GM21390 (cell line): ENCODE data around the gene CDC42BPB.

Experiments used
- ATAC-seq: cut with Tn5 transposase; IDR thresholded peaks from one replicate; pipeline ENCODE4 v1.9.1; 2021; ENCODE audit not compliant: unreplicated experiment

Gene CDC42BPB

DNA sequence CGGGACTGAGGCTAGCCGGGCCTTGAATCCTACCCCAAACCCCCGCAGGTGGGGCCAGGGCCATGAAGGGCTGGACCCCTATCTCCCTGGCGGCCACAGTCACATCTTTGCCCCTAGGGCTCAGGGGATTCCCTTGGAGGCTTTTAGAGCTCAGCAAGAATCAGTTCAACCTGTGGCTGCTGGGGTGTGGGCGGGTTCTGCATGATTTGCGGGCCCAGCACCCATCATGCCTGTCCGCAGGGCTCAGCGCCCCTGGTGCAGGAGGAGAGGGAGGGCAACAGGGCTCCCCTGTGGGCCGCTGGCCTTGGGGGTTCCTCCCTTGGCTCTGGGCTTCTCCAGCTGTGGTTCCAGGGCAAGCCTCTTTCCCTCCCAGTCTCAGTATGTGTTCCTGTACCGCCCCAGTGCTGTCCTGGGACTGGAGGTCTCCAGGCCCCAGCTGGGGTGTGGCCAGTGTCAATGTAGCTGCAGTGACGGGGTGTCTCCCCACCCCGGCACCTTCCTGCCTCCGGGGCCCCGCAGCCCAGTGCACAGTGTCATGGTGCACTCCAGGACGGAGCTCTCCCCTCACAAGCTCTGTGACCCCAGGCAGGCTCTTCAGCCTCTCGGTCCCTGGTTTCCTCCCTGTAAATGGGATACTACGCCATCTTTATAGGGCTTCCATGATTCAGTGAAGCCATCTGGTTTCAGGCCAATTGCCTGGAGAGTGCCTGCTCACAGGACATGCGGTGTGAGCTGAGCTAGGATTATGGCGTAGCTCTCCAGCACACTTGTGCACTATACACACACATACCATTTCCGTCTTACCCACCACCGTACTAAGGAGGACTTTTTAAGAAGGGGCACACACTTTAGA is 16.8 kb upstream of the CDC42BPB start:
- no peak for ATAC-seq

DNA sequence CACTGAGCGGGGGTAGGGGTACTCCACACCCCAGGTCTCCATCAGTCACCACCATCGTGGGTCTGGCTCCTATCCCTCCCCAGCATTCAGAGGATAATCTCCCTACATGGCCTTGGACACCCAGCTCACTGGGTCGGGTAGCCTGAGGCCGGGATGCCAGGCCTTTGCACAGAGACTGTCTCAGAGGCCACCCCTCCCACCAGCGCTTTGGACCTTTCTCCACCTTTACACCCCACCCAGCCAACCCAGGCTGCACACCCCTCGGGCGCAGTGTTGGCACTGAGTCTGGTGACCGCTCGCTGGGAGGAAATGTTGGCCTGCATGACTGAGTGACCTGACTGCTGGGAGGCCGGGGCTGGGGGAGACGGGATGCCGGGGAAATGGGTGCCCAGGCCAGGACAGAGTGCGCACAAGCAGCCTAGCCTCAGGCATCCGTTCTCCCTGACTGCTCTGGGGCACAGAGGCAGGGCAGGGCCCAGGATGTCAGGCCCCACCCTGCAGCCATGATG is 16.1 kb upstream of the CDC42BPB start:
- no peak for ATAC-seq

DNA sequence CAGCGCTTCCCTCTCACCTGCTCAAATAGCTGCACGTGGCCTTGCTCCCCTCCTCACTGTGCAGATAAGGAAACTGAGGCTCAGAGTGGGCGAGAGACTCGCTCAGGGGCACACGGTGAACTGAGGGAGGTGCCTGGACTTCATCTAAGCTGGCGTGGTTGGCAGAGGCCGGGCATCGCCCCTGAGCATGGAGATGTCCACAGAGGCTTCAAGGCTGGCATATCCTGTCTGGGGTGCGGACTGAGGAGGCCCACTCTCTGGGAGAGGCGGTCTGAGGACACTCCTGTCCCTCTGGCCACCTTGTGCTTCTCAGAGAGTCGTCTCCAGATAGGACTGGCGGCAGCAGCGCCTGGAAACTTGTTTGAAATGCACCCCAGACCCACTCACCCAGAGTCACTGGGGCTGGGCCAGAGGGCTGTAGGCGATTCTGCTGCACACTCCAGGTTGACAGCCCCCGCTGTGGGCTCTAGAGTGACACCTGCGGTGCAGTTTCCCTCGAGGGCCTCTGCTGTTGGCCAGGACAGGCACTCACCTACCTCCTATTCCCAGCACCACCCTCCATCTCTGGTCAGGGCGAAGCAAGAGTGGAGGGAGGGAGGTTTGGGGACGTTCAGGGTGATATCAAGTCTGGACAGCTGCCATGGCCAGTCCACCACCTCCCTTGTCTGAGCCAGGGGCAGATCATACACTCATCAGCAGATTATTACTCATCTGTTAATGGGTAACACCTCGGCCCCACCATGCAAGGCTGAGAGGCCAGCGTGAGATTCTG is 15.4 kb upstream of the CDC42BPB start:
- ATAC-seq: no peak

DNA sequence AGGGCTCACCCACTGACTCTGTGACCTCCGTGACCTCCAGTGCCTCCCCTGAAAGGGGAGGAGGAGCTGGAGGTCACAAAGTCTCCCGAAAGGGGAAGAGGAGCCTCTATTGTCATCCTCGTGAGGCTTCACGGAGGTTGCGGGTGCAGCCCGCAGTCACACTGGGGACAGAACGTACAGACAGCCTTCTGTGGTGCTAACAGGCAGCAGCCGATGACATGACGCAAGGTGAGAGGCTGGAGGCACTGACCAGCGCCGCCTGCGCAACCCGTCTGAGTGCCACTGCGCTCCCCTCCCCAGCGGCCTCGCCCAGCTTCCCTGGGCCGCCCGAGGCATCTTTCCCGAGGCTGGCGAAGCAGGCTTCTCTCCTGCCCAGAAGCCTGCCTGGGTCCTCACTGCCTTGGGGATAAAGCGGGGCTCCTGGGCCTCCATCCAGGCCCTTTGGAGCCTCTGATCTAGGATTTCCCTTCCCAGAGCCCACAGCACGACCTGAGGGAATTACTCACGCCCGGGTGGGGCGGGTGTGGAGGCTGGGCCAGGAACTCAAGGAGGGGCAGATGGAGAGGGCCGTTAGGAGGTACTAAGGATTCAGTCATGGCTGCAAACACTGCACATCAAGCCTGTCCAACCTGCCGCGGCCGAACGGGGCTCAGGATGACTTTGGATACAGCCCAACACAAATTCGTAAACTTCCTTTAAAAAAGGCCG is 14.3 kb upstream of the CDC42BPB start:
- ATAC-seq: no peak

DNA sequence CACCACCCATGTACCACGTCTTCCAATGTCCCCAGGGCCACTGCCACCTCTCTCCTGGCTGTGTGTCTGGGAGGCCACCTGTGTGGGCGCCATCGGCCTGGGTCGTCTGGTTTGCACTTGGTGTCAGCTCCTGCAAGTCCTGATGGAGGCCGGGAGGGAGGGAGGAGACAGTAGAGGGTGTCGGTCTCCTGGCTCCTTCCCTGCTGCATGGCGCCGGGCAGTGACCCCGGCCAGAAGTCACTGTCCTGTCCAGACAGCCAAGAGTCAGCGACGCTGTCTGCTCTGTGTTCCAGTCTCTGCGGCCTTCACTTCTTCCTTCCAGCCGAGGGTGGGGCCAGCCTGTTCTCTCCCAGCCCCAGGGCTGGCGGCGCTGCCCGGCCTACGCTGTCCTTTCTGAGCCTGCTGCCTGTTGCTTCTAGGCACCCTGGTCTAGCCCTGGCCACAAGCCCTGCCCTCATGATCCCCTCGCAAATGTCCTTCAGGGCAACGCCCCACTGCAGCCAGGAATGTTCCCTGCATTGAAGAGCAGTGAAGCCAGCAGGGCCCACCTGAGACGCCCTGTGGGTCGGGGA is 13.7 kb upstream of the CDC42BPB start:
- ATAC-seq: no peak

DNA sequence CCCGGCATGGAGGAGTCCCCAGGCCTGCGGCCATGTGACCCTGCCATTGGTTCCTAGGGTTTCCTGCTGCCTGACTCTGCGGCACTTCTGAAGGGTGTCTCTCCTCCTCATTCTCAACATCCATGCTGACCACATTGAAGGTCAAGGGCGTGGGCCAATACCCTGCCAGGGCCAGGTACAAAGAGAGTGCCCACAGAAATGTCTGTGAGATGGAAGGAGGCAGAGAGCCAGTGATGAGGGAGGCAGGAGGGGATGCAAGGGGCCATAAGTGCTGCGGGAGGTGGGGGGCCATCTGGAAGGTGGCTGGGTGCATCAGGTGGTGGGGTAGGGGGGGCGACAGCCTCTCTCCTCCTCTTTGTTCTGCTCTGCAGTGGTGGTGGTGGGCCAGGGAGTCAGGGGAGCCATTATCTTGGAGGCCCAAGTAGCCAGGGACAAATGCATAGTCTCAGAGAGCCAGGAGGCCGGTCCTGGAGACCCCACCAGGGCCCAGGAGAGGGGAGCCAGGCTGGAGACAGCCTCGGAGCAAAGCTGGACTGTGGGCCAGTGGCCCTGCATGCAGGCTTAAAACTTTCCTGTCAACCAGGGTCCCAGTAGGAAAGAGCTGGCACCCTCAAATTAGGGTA is 13.0 kb upstream of the CDC42BPB start:
- ATAC-seq: no peak

DNA sequence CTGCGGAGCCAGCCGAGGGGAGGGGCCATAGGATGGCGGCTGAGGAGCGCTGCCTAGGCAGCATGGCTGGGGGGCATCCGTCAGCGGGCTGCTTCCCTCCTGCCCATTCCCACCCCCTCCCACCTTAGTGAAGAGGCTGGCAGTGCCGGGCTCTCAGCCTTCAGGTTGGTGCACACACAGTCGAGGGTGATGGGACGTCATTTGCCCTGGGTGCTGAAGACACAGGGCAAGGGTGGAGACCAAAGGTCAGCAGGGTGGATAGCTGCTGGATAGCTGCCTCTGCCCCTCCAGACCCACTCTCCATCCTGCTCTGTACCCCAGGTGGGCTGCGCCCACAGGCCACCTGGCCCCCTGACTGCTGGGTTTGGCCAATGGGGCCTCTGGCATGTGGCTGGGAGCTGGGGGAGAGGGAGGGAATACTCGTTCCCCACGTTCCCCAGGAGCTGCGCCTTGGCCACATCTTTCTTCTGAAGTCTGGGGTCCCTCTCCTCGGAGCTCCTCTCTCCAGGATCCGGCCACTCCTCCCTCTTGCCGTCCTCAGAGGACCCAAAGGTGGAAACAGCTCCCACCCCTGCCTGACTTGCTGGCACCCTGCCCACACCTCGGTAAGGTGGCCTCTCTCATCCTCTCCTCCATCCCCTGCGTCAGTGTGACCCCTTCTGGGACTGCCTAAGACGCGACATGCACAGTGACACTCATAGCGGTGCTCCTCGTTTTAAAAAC is 11.2 kb upstream of the CDC42BPB start:
- no peak for ATAC-seq

DNA sequence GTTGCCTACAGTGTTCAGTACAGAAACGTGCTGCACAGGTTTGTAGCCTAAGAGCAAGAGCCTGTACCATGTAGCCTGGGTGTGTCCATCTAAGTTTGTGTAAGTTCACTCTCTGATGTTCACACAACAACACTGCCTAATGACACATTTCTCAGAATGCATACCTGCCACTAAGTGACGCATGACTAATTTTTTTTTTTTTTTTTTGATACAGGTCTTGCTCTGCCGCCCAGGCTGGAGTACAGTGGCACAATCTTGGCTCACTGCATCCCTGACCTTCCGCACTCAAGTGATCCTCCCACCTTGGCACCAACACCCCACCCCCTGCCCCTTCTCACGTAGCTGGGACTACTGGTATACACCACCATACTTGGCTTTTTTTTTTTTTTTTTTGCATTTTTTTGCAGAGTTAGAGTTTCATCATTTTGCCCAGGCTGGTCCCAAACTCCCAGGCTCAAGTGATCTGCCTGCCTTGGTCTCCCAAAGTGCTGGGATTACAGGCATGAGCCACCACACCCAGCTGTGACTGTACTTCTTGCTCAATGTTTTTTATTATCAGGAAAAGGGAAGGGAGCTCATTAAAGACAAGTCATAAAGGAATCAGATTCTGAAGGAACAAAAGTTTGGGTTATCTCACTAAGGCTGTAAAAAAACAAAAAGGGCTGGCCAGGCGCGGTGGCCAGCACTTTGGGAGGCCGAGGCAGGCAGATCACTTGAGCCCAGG is 10.0 kb upstream of the CDC42BPB start:
- ATAC-seq: no peak

DNA sequence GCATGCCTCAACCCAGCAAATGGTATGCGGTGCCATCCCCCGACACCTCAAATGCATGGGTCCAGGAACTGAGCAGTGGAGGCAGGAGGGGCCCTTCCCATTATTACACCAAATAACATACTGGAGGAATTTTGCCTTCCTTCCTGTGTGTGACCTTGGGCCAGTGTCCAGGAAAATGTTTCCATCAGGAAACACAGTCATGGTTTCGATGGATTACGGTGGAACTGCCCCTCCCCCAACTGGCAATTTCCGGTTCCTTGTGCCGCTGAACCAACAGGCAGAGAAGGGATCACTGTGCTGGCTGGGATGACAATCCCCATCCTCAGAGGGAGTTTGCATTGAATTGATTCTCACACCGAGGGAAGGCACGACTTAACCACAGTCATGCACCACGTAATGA is 9.1 kb upstream of the CDC42BPB start:
- no peak for ATAC-seq

DNA sequence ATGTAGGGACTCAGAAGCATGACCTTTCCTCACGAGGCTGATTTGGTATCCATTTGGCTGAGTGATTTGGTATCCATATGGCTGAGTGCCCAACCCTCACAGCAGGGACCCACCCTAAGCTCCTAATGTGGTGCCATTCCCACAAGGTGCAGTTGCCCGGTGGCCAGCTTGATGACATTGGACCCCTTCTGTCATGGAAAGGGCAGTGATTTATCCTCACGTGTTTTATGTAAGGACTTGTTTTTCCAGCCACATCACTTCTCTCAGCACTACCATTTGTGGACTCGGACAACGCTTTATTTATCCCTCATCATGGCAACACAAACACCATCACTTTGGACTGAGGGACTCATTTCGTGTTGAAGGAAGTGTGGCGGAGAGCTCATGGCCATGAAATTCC is 8.5 kb upstream of the CDC42BPB start:
- no peak for ATAC-seq

DNA sequence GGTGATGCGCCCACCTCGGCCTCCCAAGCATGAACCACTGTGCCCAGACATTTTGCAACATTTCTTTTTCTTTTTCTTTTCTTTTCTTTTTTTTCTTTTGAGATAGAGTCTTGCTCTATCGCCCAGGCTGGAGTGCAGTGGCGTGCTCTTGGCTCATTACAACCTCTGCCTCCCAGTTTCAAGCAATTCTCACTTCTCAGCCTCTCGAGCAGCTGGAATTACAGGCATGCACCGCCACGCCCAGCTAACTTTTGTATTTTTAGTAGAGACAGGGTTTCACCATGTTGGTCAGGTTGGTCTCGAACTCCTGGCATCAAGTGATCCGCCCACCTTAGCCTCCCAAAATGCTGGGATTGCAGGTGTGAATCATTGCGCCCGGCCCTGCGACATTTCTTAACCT is 7.6 kb upstream of the CDC42BPB start:
- no peak for ATAC-seq

DNA sequence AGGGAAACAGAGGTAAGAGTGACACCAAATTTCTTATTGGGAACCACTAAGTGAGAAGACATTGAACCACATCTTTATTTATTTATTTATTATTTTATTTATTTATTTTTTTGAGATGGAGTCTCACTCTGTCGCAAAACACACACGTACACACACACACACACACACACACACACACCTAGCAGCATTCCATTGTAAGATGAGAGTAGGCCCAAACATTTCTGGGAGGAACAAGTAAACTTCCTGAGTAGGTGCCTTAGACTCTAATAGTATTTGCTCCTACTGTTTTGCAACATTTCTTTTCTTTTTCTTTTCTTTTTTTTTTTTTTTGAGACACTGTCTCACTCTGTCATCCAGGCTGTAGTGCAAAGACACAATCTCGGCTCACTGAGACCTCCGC is 7.1 kb upstream of the CDC42BPB start:
- ATAC-seq: no peak

DNA sequence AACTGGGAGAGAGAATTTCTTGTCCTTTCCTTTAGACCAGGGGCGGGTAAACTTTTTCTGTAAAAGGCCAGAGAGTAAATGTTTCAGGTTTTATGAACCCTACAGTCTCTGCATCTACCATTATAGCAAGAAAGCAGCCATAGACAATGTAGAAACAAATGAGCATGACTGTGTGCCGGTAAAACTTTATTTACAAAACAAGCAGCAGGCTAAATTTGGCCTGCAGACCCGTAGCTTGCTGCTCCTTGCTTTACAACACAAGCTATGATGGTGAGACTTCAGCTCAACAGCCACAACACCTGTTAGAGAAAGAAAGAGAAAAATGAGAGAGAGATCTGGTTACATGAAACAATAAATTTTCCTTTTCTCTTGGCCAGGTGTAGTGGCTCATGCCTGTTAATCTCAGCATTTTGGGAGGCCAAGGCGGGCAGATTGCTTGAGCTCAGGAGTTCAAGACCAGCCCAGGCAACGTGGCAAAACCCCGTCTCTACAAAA is 4.2 kb upstream of the CDC42BPB start:
- ATAC-seq: no peak

DNA sequence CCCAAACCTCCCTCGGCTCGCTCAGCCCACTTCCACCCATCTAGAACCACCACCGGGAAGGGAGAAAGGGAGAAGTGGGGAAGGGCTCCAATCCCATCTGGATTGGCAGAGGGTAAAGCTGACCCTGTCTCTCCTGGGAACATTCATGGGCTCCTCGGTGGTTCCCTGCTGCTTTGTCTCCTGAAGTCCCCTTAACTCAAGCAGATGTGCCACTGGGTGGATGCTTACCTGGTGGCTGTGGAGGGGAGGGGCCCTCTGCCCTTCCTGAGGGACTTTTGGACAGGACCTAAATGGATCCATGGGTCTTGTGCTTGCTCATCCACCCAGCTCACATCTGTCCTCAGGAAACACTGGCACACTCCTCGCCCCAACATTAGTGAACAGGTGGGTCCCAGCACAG is 2.2 kb upstream of the CDC42BPB start:
- no peak for ATAC-seq

DNA sequence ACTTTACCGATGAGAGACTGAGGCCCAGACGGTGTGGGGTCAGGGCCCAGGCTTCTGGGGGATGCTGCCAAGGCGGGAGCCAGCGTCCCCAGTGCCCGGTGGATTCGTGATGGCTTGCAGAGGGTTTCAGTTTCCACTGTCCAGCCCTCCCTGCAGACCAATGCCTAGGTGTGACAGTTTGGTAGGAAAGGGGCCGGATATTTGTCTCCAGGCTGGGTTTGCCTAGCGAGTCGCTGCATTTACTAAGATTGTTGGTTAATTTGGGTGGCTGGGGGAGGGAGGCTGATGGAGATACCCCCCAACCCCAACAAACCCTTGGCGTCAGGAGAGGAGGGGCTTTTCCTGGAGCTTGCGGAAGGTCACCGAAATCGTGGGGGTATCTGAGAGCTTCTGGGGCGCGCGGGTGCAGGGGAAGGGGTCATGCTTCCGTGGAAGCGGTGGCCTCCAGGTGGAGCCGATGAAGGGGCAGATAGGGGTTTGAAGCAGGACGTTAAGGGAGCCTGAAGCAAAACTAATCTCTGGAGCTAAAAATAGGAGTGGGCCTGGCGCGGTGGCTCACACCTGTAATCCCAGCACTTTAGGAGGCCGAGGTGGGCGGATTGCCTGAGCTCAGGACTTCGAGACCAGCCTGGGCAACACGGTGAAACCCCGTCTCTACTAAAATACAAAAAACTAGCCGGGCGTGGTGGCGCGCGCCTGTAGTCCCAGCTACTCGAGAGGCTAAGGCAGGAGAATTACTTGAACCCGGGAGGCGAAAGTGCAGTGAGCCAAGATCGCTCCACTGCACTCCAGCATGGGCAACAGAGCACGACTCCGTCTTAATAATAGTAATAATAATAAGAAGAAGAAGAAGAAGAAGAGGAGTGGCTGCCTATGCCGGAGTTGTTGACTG is 1.1 kb upstream of the CDC42BPB start:
- ATAC-seq: no peak

DNA sequence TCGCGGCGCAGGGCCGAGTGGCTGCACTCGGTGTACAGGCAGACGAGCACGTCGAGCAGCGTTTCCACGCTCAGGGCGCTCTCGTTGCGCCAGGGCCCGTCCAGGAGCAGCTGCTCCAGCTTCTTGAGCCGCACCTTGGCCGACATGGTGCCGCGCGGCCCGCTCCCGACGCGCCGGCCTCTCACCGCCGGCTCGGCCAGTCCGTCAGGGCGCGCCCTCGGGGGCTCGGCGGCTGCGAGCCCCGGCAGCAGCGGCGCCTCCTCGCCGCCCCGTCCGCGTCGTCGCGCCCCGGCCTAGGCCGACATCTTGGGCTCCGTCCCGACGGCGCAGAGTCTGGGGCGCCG is 349 bp downstream of the CDC42BPB start:
- ATAC-seq: no peak

DNA sequence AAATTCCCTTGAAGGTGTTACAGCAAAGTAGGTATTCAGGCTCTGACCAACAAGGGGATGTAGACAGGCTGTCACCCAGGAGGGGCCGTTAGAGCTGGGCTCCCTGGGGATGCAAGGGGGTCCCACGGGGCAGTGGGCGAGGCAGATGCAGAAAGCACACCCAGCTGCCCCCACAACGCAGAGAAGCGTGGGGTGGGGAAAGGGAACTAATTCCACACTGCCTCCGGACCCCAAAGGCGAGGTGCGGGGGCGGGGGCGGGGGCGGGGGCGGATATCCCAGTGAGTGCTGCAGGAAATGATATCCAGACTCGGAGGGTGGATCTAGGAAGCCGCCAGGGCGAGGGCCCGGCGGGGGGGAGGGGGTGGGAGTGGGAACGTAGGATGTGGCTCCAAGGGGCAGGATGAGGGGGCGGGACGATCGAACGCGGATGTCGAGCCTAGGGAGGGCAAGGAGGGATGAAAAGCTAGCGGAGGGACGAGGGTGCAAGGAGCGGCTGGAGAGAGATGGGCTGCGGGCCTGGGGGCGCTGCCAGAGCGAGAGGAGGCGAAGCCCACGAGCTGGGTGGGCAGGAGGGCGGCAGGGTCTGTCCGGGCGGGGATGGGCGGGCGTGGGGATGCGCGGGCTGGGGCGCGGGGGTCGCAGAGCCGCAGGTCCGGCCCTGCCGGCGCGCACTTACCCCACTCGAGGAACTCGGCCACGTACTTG is 874 bp downstream of the CDC42BPB start:
- ATAC-seq: no peak

DNA sequence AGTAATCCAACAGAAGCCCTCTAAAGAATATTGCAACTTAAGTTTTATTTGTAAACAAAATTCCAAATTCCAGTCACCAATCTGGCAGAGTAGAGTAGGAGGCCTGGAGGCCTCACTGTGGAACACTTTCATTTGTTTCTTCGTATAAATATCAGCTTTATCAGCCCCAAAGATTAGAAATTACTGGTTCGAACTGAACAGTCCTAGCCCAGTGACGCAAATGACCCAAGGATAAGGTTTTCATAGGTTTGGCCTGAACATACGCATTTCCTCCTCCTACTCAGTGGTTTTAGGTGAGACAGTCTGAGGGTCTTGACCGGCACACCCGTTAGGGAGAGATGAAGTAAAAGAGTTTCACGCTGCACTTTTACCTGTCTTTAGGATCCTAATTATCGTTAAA is 1.7 kb downstream of the CDC42BPB start:
- ATAC-seq: no peak
